GM19239 (cell line): Measurements from ENCODE around the gene TNRC18.

Experiments
- DNase-seq: peaks from one replicate; pipeline ENCODE4 v3.0.0; 2011; ENCODE audit warnings: low spot score; ENCODE audit not compliant: insufficient read length
- FAIRE-seq: peaks from 2 replicates; lab custom pipeline; 2011; peaks lifted over from hg19 to GRCh38; lab: Jason Lieb, UNC

Gene TNRC18

GRCh38 chr7:5357951-5358350 is 65.7 kb downstream of the TNRC18 start:
- no peak for DNase-seq

GRCh38 chr7:5356751-5357119 is 66.9 kb downstream of the TNRC18 start:
- FAIRE-seq (no peak), DNase-seq (no peak)

More at GRCh38 chr7:5357951-5358350, 65.7 kb downstream of the TNRC18 start:
- FAIRE-seq: no peak

- DNase-seq (no peak), FAIRE-seq (no peak)
These were observed 69.0 kb downstream of the TNRC18 start for GRCh38 chr7:5354460-5355232.

GRCh38 chr7:5352440-5353010 is 71.1 kb downstream of the TNRC18 start:
- no peak for FAIRE-seq
- DNase-seq: no peak

- no peak for FAIRE-seq
These were observed 71.9 kb downstream of the TNRC18 start for GRCh38 chr7:5351507-5352265.

GRCh38 chr7:5350600-5351385 is 72.8 kb downstream of the TNRC18 start:
- DNase-seq: no peak
- FAIRE-seq: no peak

More at GRCh38 chr7:5351507-5352265, 71.9 kb downstream of the TNRC18 start:
- no peak for DNase-seq

- no peak for FAIRE-seq
- DNase-seq: no peak
These were observed 73.5 kb downstream of the TNRC18 start for GRCh38 chr7:5350174-5350463.

GRCh38 chr7:5349437-5350173 is 74.0 kb downstream of the TNRC18 start:
- FAIRE-seq (no peak), DNase-seq (no peak)

GRCh38 chr7:5349005-5349380 is 74.6 kb downstream of the TNRC18 start:
- DNase-seq (no peak), FAIRE-seq (no peak)

- FAIRE-seq (no peak), DNase-seq (no peak)
These were observed 75.3 kb downstream of the TNRC18 start for GRCh38 chr7:5348134-5349004.

GRCh38 chr7:5345671-5346070 is 78.0 kb downstream of the TNRC18 start:
- no peak for DNase-seq
- FAIRE-seq: no peak

- FAIRE-seq: no peak
- DNase-seq: no peak
These were observed 78.5 kb downstream of the TNRC18 start for GRCh38 chr7:5345171-5345570.

GRCh38 chr7:5344342-5344741 is 79.3 kb downstream of the TNRC18 start:
- DNase-seq (no peak), FAIRE-seq (no peak)

- DNase-seq (no peak), FAIRE-seq (no peak)
These were observed 79.8 kb downstream of the TNRC18 start for GRCh38 chr7:5343884-5344283.

- FAIRE-seq (no peak), DNase-seq (no peak)
These were observed 81.0 kb downstream of the TNRC18 start for GRCh38 chr7:5342631-5343030.

GRCh38 chr7:5339955-5340354 is 83.7 kb downstream of the TNRC18 start:
- FAIRE-seq (peak; percentile 21), DNase-seq (no peak)

GRCh38 chr7:5337047-5337446 is 86.6 kb downstream of the TNRC18 start:
- DNase-seq (no peak), FAIRE-seq (no peak)

- FAIRE-seq (no peak), DNase-seq (no peak)
These were observed 89.0 kb downstream of the TNRC18 start for GRCh38 chr7:5334671-5335070.
